GM18951 (cell line): ENCODE measurements around the gene NOL4L.

Source experiments
- POLR2A ChIP-seq: IDR thresholded peaks from 4 replicates; pipeline ENCODE4 v1.6.1; 2011; ENCODE audit warnings: mild to moderate bottlenecking; ENCODE audit not compliant: insufficient read length, insufficient read depth; ENCODE audit errors: extremely low read depth
- in situ Hi-C: fragments of 300-500 bp; cut with MboI; formaldehyde crosslinking; loops from one replicate; pipeline ENCODE4 v1.12.0; 2022; ENCODE audit warnings: low sequenced_read_pairs, mixed read lengths, inconsistent platforms; ENCODE audit not compliant: unreplicated experiment

Gene NOL4L

GRCh38 chr20:32483351-32484224 is 101.5 kb downstream of the NOL4L start:
- in situ Hi-C loops: no loop called here
- no peak for TF ChIP-seq POLR2A

- no peak for TF ChIP-seq POLR2A
- in situ Hi-C loops: no loop called here
Observed at GRCh38 chr20:32482442-32483261, 102.5 kb downstream of the NOL4L start.

- in situ Hi-C loops: no loop called here
- TF ChIP-seq POLR2A: no peak
Observed at GRCh38 chr20:32482143-32482441, 103.0 kb downstream of the NOL4L start.

GRCh38 chr20:32481311-32482142 is 103.6 kb downstream of the NOL4L start:
- TF ChIP-seq POLR2A: no peak
- in situ Hi-C loops: no loop called here

GRCh38 chr20:32480371-32481241 is 104.5 kb downstream of the NOL4L start:
- in situ Hi-C loops: no loop called here
- no peak for TF ChIP-seq POLR2A

- in situ Hi-C loops: no loop called here
- no peak for TF ChIP-seq POLR2A
Observed at GRCh38 chr20:32479697-32480171, 105.4 kb downstream of the NOL4L start.

GRCh38 chr20:32479012-32479411 is 106.1 kb downstream of the NOL4L start:
- TF ChIP-seq POLR2A: no peak
- in situ Hi-C loops: no loop called here

- in situ Hi-C loops: no loop called here
- no peak for TF ChIP-seq POLR2A
Observed at GRCh38 chr20:32478576-32478975, 106.6 kb downstream of the NOL4L start.

GRCh38 chr20:32477594-32478512 is 107.3 kb downstream of the NOL4L start:
- in situ Hi-C loops: no loop called here

GRCh38 chr20:32476684-32477593 is 108.2 kb downstream of the NOL4L start:
- in situ Hi-C loops: no loop called here

More at GRCh38 chr20:32477594-32478512, 107.3 kb downstream of the NOL4L start:
- TF ChIP-seq POLR2A: no peak

More at GRCh38 chr20:32476684-32477593, 108.2 kb downstream of the NOL4L start:
- TF ChIP-seq POLR2A: no peak
